HEK293T (cell line): ENCODE measurements around the gene MAF.
A peak's percentile ranks its signal among the peaks of the same experiment; 100 is the strongest.

Experiments
- CTBP1 ChIP-seq: fragments of 450-650 bp; IDR thresholded peaks from 2 replicates; pipeline ENCODE4 v1.6.1; 2016; ENCODE audit warnings: borderline replicate concordance
- FOXM1 ChIP-seq: fragments of 450-650 bp; IDR thresholded peaks from 2 replicates; pipeline ENCODE4 v1.6.1; 2017; ENCODE audit warnings: mild to moderate bottlenecking, borderline replicate concordance
- PKNOX1 ChIP-seq: fragments of 450-650 bp; IDR thresholded peaks from 2 replicates; pipeline ENCODE4 v1.6.1; 2016
- SP1 ChIP-seq: fragments of 450-650 bp; IDR thresholded peaks from 2 replicates; pipeline ENCODE4 v1.6.1; 2017
- ZNF384 ChIP-seq: fragments of 450-650 bp; IDR thresholded peaks from 2 replicates; pipeline ENCODE4 v1.6.1; 2016

DNA sequence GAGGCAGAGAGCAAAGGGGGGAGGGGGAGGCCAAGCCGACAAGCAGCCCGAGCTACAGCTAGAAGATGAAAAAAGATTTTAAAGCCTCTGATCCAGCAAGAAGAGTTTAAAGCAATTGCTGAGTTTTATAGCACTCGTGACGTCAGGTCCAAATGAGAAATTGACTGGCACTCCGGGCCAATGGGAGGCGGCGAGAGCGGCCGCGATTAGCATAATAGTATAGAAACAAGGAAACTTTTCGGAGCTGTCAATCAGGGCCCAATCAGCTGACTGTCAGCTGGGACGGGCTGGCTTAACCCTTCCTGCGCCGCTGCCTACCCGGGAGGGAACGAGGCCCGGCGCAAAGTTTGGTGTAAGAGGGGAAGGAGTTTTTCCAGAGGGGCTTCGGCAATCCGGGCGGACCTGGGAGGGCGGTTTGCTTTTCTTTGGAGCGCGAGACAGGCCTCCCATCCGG lies at the start of gene MAF:
- TF ChIP-seq PKNOX1 (peak; percentile 99), SP1 (no peak), FOXM1 (no peak), CTBP1 (no peak), ZNF384 (no peak)
